NCI-H2227 (cell line): ENCODE data around the gene GGA3.
A peak's percentile ranks its signal among the peaks of the same experiment; 100 is the strongest.
"Not testable (repeated sequence)": the region's sequence is repeated elsewhere in the genome, so short reads cannot be mapped to it uniquely, and the experiment has no call there.

ENCODE experiments used
- DNase-seq: peaks from one replicate; lab custom pipeline; 2025; ENCODE audit not compliant: unreplicated experiment; lab: John Stamatoyannopoulos, UW

GGA3 gene

GRCh38 chr17:75273977-75274708, 12.7 kb upstream of the GGA3 start:
- no peak for DNase-seq

DNA sequence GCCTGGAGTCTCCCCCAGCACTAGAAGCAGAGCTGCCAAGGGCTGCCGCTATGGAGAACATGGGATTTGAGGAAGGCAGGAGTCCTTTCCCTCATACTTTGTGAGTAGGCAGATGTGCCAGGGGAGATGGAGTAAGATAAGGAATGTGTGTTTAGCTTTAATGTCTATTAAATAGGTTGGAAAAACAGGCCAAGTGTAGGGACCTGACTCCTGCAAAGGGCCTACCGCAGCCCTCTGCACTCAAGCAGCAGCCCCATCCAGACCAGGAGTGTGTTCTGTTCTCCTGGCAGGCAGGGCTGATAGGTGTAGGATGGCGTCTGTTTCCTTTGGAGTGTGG, 11.4 kb upstream of the GGA3 start:
- DNase-seq, result no peak

DNA sequence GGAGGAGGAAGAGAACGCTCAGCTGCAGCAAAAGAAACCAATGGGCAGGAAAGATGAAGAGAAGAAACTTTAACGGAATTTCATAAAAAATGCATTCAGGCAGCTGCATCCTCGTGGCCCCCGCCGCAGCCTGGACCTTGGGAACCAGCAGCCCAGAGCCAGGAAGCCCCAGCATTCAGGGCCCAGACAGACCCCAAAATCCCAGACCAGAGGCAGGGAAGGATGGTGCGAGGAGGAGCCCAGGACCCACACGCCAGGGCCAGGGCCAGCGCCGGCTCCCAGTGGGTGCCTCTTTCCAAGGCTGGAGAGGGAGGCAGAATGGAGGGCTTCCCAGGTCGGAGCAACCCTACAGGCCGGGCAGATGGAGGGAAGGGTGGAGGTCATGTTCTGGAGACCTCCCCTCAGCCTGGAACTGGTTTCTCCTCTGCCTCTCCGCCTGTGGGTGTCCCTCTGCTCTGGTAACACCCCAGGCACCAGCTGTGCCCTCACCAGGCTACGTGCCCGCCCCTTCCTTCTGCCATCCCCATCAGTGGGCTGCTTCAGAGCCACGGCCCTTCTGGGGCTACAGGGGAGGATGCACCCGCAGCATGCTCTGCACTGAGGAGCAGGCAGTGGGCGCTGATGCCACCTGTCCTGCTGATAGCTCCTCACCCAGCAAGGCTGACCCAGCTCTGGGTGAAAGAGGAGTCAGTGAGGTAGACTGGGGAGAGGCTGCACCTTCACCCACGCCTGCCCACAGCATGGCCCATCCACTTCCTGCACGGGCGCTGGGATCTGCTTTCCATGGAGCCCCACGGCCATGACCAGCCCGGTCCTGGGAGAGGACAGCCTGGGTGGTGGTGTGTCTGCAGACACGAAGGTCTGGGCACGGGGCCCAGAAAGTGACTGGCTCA, 10.8 kb upstream of the GGA3 start:
- DNase-seq, result no peak

GRCh38 chr17:75271233-75271954, 10.0 kb upstream of the GGA3 start:
- DNase-seq, result peak; percentile 91

- DNase-seq, result no peak
These were observed 9.5 kb upstream of the GGA3 start, which contains the start of gene MIF4GD for GRCh38 chr17:75270966-75271232. MIF4GD (minus strand) TSS chr17:75271231; CDS start chr17:75270195, 1,036 bp downstream.

DNA sequence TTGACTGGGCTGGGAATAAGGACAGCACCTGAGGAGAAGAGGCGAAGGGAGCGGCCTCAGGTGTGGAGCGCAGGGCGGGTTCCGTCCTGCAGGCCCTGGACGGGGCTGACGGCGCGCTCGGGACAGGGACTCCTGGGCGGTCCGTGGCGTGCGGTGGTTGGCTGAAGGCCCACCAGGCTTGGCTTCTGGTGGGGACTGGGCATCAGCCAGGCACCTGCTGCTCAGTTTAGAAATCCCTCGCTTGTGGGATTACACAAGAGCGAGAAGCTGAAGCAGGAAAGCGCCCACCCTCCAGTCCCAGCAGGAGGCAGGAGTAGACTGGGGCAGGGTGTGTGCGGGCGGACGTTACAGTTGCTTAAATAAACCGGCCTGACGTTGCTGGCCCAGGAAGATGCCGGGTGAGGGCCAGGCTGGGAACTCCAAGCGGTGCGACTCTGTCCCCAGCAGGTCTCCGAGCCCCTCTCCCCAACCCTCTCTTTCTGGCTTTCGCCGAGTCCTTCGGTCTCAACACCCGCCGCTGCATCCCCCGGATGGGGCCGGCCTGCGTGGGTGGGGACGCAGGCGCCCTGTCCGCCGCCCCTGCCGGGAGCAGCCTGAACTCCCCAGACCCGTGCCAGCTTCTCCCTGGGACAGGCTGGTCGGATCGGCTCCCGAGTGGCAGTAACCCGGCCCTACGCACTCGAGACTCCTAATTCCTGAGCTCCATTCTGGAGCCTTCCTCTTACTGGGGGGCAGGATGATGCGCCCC, 9.0 kb upstream of the GGA3 start:
- DNase-seq, result peak; percentile 73

- peak; percentile 59 for DNase-seq
These were observed 8.4 kb upstream of the GGA3 start for GRCh38 chr17:75269844-75270217.

GRCh38 chr17:75267411-75268232, 6.2 kb upstream of the GGA3 start:
- peak; percentile 18 for DNase-seq

DNA sequence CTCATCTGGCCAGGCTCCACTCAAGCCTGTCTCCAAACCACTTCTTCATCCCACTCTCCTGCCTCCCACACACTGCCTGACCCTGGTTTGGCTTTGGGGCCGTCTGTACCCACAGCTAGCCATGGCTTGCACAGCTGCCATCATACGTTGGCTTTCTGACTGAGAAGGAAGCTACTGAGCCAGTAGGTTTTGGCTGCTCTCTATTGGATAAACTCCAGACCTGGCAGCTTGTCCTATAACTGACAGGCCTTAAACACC, 5.7 kb upstream of the GGA3 start:
- no peak for DNase-seq

- no peak for DNase-seq
These were observed 5.1 kb upstream of the GGA3 start for GRCh38 chr17:75266316-75267152.

DNA sequence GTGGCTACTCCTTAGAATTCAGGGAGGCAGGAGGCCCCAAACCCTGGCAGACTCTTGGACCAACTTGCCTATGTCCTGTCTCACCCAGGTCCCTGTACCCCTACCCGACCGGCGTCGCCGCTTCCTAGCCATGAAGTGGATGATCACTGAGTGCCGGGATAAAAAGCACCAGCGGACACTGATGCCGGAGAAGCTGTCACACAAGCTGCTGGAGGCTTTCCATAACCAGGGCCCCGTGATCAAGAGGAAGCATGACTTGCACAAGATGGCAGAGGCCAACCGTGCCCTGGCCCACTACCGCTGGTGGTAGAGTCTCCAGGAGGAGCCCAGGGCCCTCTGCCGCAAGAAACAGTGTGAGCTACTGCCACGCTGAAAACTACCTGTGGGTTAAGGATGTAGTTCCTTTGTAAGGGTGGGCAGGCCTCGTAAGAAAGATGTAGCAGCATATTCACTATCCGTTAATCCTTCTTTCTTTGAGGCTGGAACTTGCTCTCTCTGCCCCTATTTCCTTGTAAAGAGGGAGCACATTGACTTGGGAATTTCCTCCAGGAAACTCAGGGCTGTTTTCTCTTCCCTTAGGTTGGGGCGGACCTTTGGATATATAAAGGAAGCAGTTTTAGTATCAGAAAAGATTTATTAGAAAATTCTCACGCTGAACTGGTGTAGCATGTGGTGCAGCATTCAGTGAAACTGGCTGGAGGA, 4.4 kb upstream of the GGA3 start:
- DNase-seq, result no peak

DNA sequence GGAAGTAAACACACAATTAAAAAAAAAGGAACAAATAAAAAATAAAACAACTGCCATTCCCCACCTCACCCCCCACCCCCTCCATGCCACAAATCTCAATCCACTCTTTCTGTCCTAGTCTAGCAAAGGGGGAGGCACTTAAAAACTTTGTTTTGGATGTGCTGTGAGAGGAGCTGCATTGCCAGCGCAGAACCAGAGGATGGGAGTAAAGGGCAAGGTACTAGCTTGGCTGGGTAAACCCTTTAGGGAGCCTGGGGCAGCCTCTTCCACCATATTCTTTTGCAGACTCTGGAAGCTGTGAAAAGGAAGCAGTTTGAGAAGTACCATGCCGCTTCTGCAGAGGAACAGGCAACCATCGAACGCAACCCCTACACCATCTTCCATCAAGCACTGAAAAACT, 1.6 kb upstream of the GGA3 start:
- no peak for DNase-seq

- DNase-seq, result peak; percentile 47
These were observed 753 bp upstream of the GGA3 start for GRCh38 chr17:75262112-75262606.

- no peak for DNase-seq
These were observed 618 bp downstream of the GGA3 start for GRCh38 chr17:75260641-75261335.

DNA sequence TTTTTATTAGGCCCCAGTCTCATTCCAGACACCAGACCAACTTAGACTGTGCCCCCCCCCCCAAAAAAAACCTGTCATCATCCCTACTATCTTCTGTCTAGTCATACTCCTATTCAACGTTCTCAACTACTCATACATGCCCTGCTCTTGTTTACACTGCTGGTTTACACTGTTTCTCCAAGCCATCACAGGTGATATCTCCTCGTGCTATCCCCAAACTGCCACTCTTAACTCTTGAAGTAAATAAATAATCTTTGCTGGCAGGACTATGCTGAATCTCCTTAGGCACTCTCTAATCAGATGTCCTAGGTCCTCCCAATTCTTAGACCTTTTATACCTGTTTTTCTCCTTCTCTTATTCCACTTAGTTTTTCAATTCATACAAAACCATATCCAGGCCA, 4.2 kb downstream of the GGA3 start:
- DNase-seq, result not testable (repeated sequence)

DNA sequence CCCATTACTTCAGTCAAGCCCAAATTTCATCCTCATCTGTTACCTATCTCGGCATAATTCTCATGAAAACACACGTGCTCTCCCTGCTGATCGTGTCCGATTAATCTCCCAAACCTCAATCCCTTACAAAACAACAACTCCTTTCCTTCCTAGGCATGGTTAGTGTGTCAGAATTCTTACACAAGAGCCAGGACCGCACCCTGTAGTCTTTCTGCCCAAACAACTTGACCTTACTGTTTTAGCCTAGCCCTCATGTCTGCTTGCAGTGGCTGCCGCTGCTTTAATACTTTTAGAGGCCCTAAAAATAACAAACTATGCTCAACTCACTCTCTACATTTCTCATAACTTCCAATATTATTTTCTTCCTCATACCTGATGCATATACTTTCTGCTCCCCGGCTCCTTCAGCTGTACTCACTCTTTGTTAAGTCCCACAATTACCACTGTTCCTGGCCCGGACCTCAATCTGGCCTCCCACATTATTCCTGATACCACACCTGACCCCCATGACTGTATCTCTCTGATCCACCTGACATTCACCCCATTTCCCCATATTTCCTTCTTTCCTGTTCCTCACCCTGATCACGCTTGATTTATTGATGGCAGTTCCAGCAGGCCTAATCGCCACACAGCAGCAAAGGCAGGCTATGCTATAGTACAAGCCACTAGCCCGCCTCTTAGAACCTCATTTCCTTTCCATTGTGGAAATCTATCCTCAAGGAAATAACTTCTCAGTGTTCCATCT, 5.3 kb downstream of the GGA3 start:
- DNase-seq, result not testable (repeated sequence)

DNA sequence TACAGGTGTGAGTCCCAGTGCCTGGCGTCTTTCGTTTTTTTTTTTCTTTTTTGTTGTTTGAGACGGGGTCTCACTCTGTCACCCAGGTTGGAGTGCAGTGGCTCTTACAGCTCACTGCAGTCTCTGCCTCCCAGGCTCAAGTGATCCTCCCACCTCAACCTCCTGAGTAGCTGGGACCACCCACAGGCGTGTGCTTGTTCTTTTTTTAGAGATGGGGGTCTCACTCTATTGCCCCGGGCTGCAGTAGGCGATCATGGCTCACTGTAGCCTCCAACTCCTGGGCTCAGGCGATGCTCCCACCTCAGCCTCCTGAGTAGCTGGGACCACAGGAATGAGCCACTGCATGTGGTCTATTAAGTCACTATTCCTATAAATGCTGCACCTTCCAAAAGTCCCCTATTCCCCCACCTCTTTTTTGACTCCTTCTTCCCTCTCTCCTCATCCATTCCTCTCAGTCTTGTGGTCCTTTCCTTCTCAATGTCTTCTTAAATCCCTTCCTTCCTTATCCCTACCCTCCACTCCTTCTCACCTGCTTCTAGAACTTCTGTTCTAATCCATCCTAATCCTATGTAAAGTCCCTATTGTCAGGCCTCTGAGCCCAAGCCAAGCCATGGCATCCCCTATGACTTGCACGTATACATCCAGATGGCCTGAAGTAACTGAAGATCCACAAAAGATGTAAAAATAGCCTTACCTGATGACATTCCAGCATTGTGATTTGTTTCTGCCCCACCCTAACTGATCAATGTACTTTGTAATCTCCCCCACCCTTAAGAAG, 9.2 kb downstream of the GGA3 start:
- no peak for DNase-seq
